Amygdala (tissue), 56 donors: Measurements from ENCODE around the gene PEX3.
A peak's percentile ranks its signal among the peaks of the same experiment; 100 is the strongest.
"Not testable (repeated sequence)": the region's sequence is repeated elsewhere in the genome, so short reads cannot be mapped to it uniquely, and the experiment has no call there.

Experiments
- DNase-seq, 56 donors: peaks; one replicate each; lab custom pipeline; 2025; lab: John Stamatoyannopoulos, UW

Gene PEX3

GRCh38 chr6:143505111-143505510 is 54.5 kb downstream of the PEX3 start:
- no peak for DNase-seq

GRCh38 chr6:143505537-143505936 is 54.9 kb downstream of the PEX3 start:
- DNase-seq: no peak

GRCh38 chr6:143506199-143506598 is 55.6 kb downstream of the PEX3 start:
- no peak for DNase-seq

GRCh38 chr6:143506620-143507019 is 56.0 kb downstream of the PEX3 start:
- no peak for DNase-seq

GRCh38 chr6:143507358-143508145 is 56.9 kb downstream of the PEX3 start:
- DNase-seq: no peak

- DNase-seq: not testable (repeated sequence)
Observed at GRCh38 chr6:143510326-143510725, 59.7 kb downstream of the PEX3 start.

- DNase-seq: peak; percentile 42 to 90 (median 78)
Observed at GRCh38 chr6:143510991-143511891, 60.6 kb downstream of the PEX3 start, which contains the start of gene FUCA2. Gene FUCA2 (minus strand): TSS chr6:143511720. CDS start chr6:143511634, 86 bp downstream.

GRCh38 chr6:143513410-143513809 is 62.8 kb downstream of the PEX3 start:
- no peak for DNase-seq

GRCh38 chr6:143515061-143515760 is 64.6 kb downstream of the PEX3 start:
- DNase-seq: peak in 19 of 56 donors; percentile 4 to 54 (median 13)

GRCh38 chr6:143515766-143516355 is 65.3 kb downstream of the PEX3 start:
- no peak for DNase-seq

- DNase-seq: no peak
Observed at GRCh38 chr6:143516690-143517446, 66.3 kb downstream of the PEX3 start.

- DNase-seq: no peak
Observed at GRCh38 chr6:143517447-143517773, 66.8 kb downstream of the PEX3 start.

GRCh38 chr6:143522039-143522600 is 71.5 kb downstream of the PEX3 start:
- no peak for DNase-seq

- no peak for DNase-seq
Observed at GRCh38 chr6:143525356-143525755, 74.8 kb downstream of the PEX3 start.

GRCh38 chr6:143527677-143528076 is 77.1 kb downstream of the PEX3 start:
- no peak for DNase-seq

- DNase-seq: no peak
Observed at GRCh38 chr6:143528164-143528811, 77.7 kb downstream of the PEX3 start.

GRCh38 chr6:143529095-143529494 is 78.5 kb downstream of the PEX3 start:
- no peak for DNase-seq

- DNase-seq: no peak
Observed at GRCh38 chr6:143531720-143532499, 81.3 kb downstream of the PEX3 start.
